ENCODE measurements around the gene CDK3. TPM values are rescaled to one million over a fixed set of nuclear protein-coding genes. Genes with fewer than 3 reads are reported as not detected.

CDK3 gene
- total RNA-seq, 1 experiment from 2014 or later, result 11.7 TPM

- no peaks in the 10 kb centered on the region for H4K20me1 ChIP-seq (ENCODE audit: control insufficient read depth, insufficient read depth, insufficient read length)
- H2BK5ac ChIP-seq (ENCODE audit: insufficient read length, low read length), result no peak overlapping the region
- H2AK5ac ChIP-seq (ENCODE audit: insufficient read length, low read length), result no peak overlapping the region
- H2BK120ac ChIP-seq (ENCODE audit: low read depth, low read length, poor library complexity, severe bottlenecking), result no peak overlapping the region
- Mint-ChIP-seq H3K4me1 (peaks cover 28 to 29% of the 10 kb centered on the region in 2 experiments), H3K27ac (no peak overlapping the region), H3K9me3 (no peaks in the 10 kb centered on the region; a peak in 1 of 5 replicates), H3K4me3 (no peak overlapping the region), H3K27me3 (ENCODE audit: low read depth) (no peaks in the 10 kb centered on the region), H3K36me3 (ENCODE audit: insufficient read depth in 1 of 3, low read depth in 3 of 3) (peaks cover 0 to 2% (median 0%) of the 10 kb centered on the region in 3 experiments; a peak in 2 of 7 replicates)
- no peak overlapping the region for H4K8ac ChIP-seq (replicated peaks; ENCODE audit: insufficient read length, low read depth, low read length)
- H3K27me3 ChIP-seq (ENCODE audit: insufficient read depth, low read length), result no peaks in the 10 kb centered on the region
- no peak overlapping the region for H3K23ac ChIP-seq (ENCODE audit: insufficient read length, low read depth, low read length)
- no peak for TF ChIP-seq CTCF (conservative IDR thresholded peaks at IDR 0.05)
- H2BK15ac ChIP-seq (ENCODE audit: low read depth, low read length), result no peak overlapping the region
- peaks cover 2% of the 10 kb centered on the region; the same call in 1 of the 2 replicates for H3K4me1 ChIP-seq (ENCODE audit: insufficient read depth, low read length)
- H3K9ac ChIP-seq (ENCODE audit: extremely low read depth, insufficient read length, low read length), result no peak overlapping the region
- no peak overlapping the region for H2AFZ ChIP-seq (ENCODE audit: low read length)
- H3T11ph ChIP-seq (ENCODE audit: low read length), result no peak overlapping the region
- H4K5ac ChIP-seq (ENCODE audit: insufficient read length, low read depth, low read length), result no peak overlapping the region
- no peak overlapping the region for H3K4ac ChIP-seq (ENCODE audit: low read depth, low read length)
- H2BK20ac ChIP-seq (ENCODE audit: low read depth, low read length, poor library complexity, severe bottlenecking), result no peak overlapping the region
- no peak overlapping the region for H3K56ac ChIP-seq (ENCODE audit: insufficient read length, low read depth, low read length)
- no peak overlapping the region for H3K18ac ChIP-seq (ENCODE audit: insufficient read length, low read depth, low read length)
- no peak overlapping the region for H4K91ac ChIP-seq (ENCODE audit: insufficient read length, low read depth, low read length)
- no peak for DNase-seq
- H3K23me2 ChIP-seq (ENCODE audit: insufficient read length, low read depth, low read length, poor library complexity, severe bottlenecking), result no peaks in the 10 kb centered on the region
- no peak overlapping the region for H3K14ac ChIP-seq (ENCODE audit: insufficient read depth, low read length)
- no peaks in the 10 kb centered on the region for H3K79me2 ChIP-seq (ENCODE audit: insufficient read depth, low read length)
- H3K4me2 ChIP-seq (ENCODE audit: insufficient read depth, insufficient read length, low read length), result no peak overlapping the region
- no CpG with 5 or more reads among the region's 5 CpGs for WGBS (ENCODE audit: extremely low coverage, insufficient read length, low lambda C conversion rate)
- no peak overlapping the region for H2BK12ac ChIP-seq (ENCODE audit: insufficient read length, low read depth, low read length)
- H3K27ac ChIP-seq (ENCODE audit: insufficient read length, low read depth, low read length), result no peak overlapping the region
- H3K79me1 ChIP-seq (ENCODE audit: insufficient read depth, low read depth, low read length, poor library complexity, severe bottlenecking), result no peaks in the 10 kb centered on the region
- no peaks in the 10 kb centered on the region for H3K9me3 ChIP-seq (ENCODE audit: control insufficient read depth, low read depth, low read length)
These were observed 32.1 kb downstream of the CDK3 start for GRCh38 chr17:76032780-76033108.

Data from H9 (cell line).